Measurements from ENCODE around the gene MUC5B. TPM values are rescaled to one million over a fixed set of nuclear protein-coding genes. Genes with fewer than 3 reads are reported as not detected.

Gene MUC5B
- total RNA-seq, 1 experiment from 2014 or later: 2.1 TPM

GRCh38 chr11:1232883-1233321 lies 10.0 kb downstream of the MUC5B start:
- H3K4me2 ChIP-seq: no peak overlapping the region
- H3K27me3 ChIP-seq (ENCODE audit: insufficient read depth, low read depth): no peaks in the 10 kb centered on the region
- no peak overlapping the region for H2AFZ ChIP-seq
- no peaks in the 10 kb centered on the region for H4K20me1 ChIP-seq (ENCODE audit: insufficient read depth)
- intact Hi-C loops (cut with micrococcal nuclease; ENCODE audit: unreplicated experiment): loop anchor here (1.0 to 2.0 kb wide), 2 partner anchors 30 to 118 kb away; no protein-coding TSS in a partner anchor
- no TSS peak for BruUV-seq (replicated peaks)
- ChIA-PET POLR2A (ENCODE audit: unreplicated experiment) (no interaction called here), CTCF (interaction anchor here (1.2 kb wide), 1 partner anchor 28 kb away, joined by 3 read pairs; no protein-coding TSS in a partner anchor)
- H3K36me3 ChIP-seq (ENCODE audit: low read depth): no peaks in the 10 kb centered on the region
- H3K4me1 ChIP-seq (replicated peaks; ENCODE audit: insufficient read depth): peaks cover 11% of the 10 kb centered on the region
- no peaks in the 10 kb centered on the region; the same call in 1 of the 2 replicates for H3F3A ChIP-seq (ENCODE audit: insufficient read depth, low read depth)
- H3K9me3 ChIP-seq (ENCODE audit: insufficient read depth, low read depth): no peaks in the 10 kb centered on the region
- DNase-seq: no peak
- no peaks in the 10 kb centered on the region for H3K9me2 ChIP-seq (ENCODE audit: insufficient read depth)
- no peak overlapping the region for H3K27ac ChIP-seq
- no peak overlapping the region for H3K4me3 ChIP-seq
- TF ChIP-seq CTCF (conservative IDR thresholded peaks at IDR 0.05) (no peak), EZH2 (IDR thresholded peaks at IDR 0.05; ENCODE audit: low read depth) (no peak)
- H3K79me2 ChIP-seq (ENCODE audit: low read depth): no peaks in the 10 kb centered on the region

- Histone ChIP-seq H3K9me3 (ENCODE audit: insufficient read depth, low read depth) (no peaks in the 10 kb centered on the region), H2AFZ (no peak overlapping the region), H3K79me2 (ENCODE audit: low read depth) (no peaks in the 10 kb centered on the region), H3K4me2 (no peak overlapping the region), H3K9me2 (ENCODE audit: insufficient read depth) (no peaks in the 10 kb centered on the region), H3K27ac (no peak overlapping the region), H3K4me1 (replicated peaks; ENCODE audit: insufficient read depth) (peaks cover 11% of the 10 kb centered on the region), H3K36me3 (ENCODE audit: low read depth) (no peaks in the 10 kb centered on the region), H4K20me1 (ENCODE audit: insufficient read depth) (no peaks in the 10 kb centered on the region), H3K4me3 (no peak overlapping the region), H3F3A (ENCODE audit: insufficient read depth, low read depth) (no peaks in the 10 kb centered on the region; the same call in 1 of the 2 replicates), H3K27me3 (ENCODE audit: insufficient read depth, low read depth) (no peaks in the 10 kb centered on the region)
- POLR2A ChIA-PET (ENCODE audit: unreplicated experiment): no interaction called here
- BruUV-seq (replicated peaks): no TSS peak
- intact Hi-C loops (cut with micrococcal nuclease; ENCODE audit: unreplicated experiment): loop anchor here (1.0 to 2.0 kb wide), 2 partner anchors 30 to 119 kb away; no protein-coding TSS in a partner anchor
- CTCF ChIA-PET: interaction anchor here (1.2 kb wide), 1 partner anchor 28 kb away, joined by 3 read pairs; no protein-coding TSS in a partner anchor
- TF ChIP-seq CTCF (conservative IDR thresholded peaks at IDR 0.05) (peak; percentile 52; the same call in 1 of the 2 replicates), EZH2 (IDR thresholded peaks at IDR 0.05; ENCODE audit: low read depth) (no peak)
- DNase-seq: no peak
Observed at GRCh38 chr11:1233351-1234053, 10.6 kb downstream of the MUC5B start.

- Histone ChIP-seq H3K27ac (no peak overlapping the region), H4K20me1 (ENCODE audit: insufficient read depth) (no peaks in the 10 kb centered on the region), H3F3A (ENCODE audit: insufficient read depth, low read depth) (no peaks in the 10 kb centered on the region; the same call in 1 of the 2 replicates), H2AFZ (no peak overlapping the region), H3K27me3 (ENCODE audit: insufficient read depth, low read depth) (no peaks in the 10 kb centered on the region), H3K4me3 (no peak overlapping the region), H3K79me2 (ENCODE audit: low read depth) (no peaks in the 10 kb centered on the region), H3K4me2 (no peak overlapping the region), H3K4me1 (replicated peaks; ENCODE audit: insufficient read depth) (peaks cover 11% of the 10 kb centered on the region), H3K9me2 (ENCODE audit: insufficient read depth) (no peaks in the 10 kb centered on the region), H3K9me3 (ENCODE audit: insufficient read depth, low read depth) (no peaks in the 10 kb centered on the region), H3K36me3 (ENCODE audit: low read depth) (no peaks in the 10 kb centered on the region)
- no peak for TF ChIP-seq EZH2 (IDR thresholded peaks at IDR 0.05; ENCODE audit: low read depth)
- no peak for TF ChIP-seq CTCF (conservative IDR thresholded peaks at IDR 0.05)
- no TSS peak for BruUV-seq (replicated peaks)
- intact Hi-C loops (cut with micrococcal nuclease; ENCODE audit: unreplicated experiment): no loop called here
- no peak for DNase-seq
- CTCF ChIA-PET: interaction anchor here (1.2 kb wide), 1 partner anchor 27 kb away, joined by 3 read pairs; no protein-coding TSS in a partner anchor
- POLR2A ChIA-PET (ENCODE audit: unreplicated experiment): no interaction called here
Observed at GRCh38 chr11:1234054-1234720, 11.3 kb downstream of the MUC5B start.

Data from PC-9 (cell line).